ENCODE measurements around the gene TSSK3. TPM values are rescaled to one million over a fixed set of nuclear protein-coding genes. Genes with fewer than 3 reads are reported as not detected.
A peak's percentile ranks its signal among the peaks of the same experiment; 100 is the strongest.

The TSSK3 gene
- total RNA-seq, 2 donors from 2014 or later = 3.4 to 6.4 TPM

GRCh38 chr1:32338637-32339145 is 23.6 kb upstream of the TSSK3 start:
- 89 to 90% methylated on average over 8 to 14 of the region's 14 CpGs for WGBS, 2 experiments (ENCODE audit: insufficient coverage in 1 of 2, insufficient read length in 1 of 2)

DNA sequence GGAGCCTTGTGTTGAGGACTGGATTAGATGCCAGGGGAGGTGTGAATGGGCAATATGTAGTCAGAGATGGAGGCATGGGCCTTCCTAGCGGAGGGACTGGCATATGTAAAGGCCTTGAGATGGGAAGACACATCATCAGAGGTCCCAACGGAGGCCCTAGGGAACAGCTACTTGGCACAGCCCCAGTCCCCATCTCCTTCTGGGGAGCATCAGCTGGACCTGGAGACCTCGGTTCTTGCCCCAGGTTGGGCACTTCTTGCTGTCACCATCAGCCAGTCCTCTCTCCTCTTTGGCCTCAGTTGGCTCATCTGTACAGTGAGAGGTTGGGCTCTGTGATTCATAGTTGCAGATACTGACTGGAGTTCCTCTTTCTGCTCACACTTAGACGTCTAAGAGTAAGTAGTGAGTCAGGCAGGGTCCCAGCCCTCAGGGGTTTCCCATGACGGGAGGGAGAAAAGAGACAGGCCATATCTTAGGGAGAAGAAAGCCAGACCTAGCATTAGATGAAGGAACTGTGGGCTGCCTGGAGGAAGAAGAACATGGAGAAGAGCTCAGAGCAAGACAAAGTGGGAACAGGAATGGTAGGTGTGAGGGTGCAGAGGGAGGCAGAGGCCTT is 22.9 kb upstream of the TSSK3 start:
- Mint-ChIP-seq H3K27ac (no peak overlapping the region), H3K4me1 (peaks cover 6% of the 10 kb centered on the region)

More at GRCh38 chr1:32338637-32339145, 23.6 kb upstream of the TSSK3 start:
- no peaks in the 10 kb centered on the region for H3K4me1 ChIP-seq (ENCODE audit: control insufficient read depth, insufficient read depth, low read length)
- H3K36me3 ChIP-seq (ENCODE audit: control insufficient read depth, insufficient read depth, low read length) = peaks cover 13% of the 10 kb centered on the region
- peaks cover 9% of the 10 kb centered on the region for H3K27me3 ChIP-seq (ENCODE audit: control insufficient read depth, insufficient read depth, low read length, poor library complexity, severe bottlenecking)
- TF ChIP-seq CTCF (conservative IDR thresholded peaks at IDR 0.05) = no peak
- H3K9me3 ChIP-seq (ENCODE audit: control insufficient read depth, low read length) = no peaks in the 10 kb centered on the region
- peaks cover 11% of the 10 kb centered on the region for H3K36me3 Mint-ChIP-seq (ENCODE audit: low read depth)
- H3K9ac ChIP-seq (ENCODE audit: extremely low read depth, low read length, poor library complexity, severe bottlenecking) = no peak overlapping the region
- no peak overlapping the region for H3K4me3 ChIP-seq (ENCODE audit: low read length)
- no peak for DNase-seq
- H3K27ac ChIP-seq (ENCODE audit: low read depth, low read length) = peak overlapping the region; percentile 92
- peaks cover 13% of the 10 kb centered on the region for H3K4me1 Mint-ChIP-seq
- peaks cover 25% of the 10 kb centered on the region for H3K27me3 Mint-ChIP-seq (ENCODE audit: insufficient read depth)
- H3K9me3 Mint-ChIP-seq = no peaks in the 10 kb centered on the region
- H3K27ac Mint-ChIP-seq = no peak overlapping the region
- H3K4me3 Mint-ChIP-seq = no peak overlapping the region

GRCh38 chr1:32341186-32341757 is 21.1 kb upstream of the TSSK3 start:
- WGBS, 2 experiments (ENCODE audit: insufficient coverage in 1 of 2, insufficient read length in 1 of 2) = 93 to 96% methylated on average over 7 to 11 of the region's 11 CpGs
- Histone ChIP-seq H3K4me3 (ENCODE audit: low read length) (no peak overlapping the region), H3K36me3 (ENCODE audit: control insufficient read depth, insufficient read depth, low read length) (no peaks in the 10 kb centered on the region), H3K4me1 (ENCODE audit: control insufficient read depth, insufficient read depth, low read length) (no peaks in the 10 kb centered on the region), H3K27ac (ENCODE audit: low read depth, low read length) (no peak overlapping the region), H3K9ac (ENCODE audit: extremely low read depth, low read length, poor library complexity, severe bottlenecking) (no peak overlapping the region), H3K9me3 (ENCODE audit: control insufficient read depth, low read length) (no peaks in the 10 kb centered on the region), H3K27me3 (ENCODE audit: control insufficient read depth, insufficient read depth, low read length, poor library complexity, severe bottlenecking) (peaks cover 9% of the 10 kb centered on the region)
- Mint-ChIP-seq H3K4me1 (peaks cover 9% of the 10 kb centered on the region), H3K9me3 (no peaks in the 10 kb centered on the region), H3K27me3 (ENCODE audit: insufficient read depth) (peaks cover 33% of the 10 kb centered on the region), H3K36me3 (ENCODE audit: low read depth) (no peaks in the 10 kb centered on the region), H3K4me3 (no peak overlapping the region), H3K27ac (no peak overlapping the region)
- no peak for DNase-seq
- no peak for TF ChIP-seq CTCF (conservative IDR thresholded peaks at IDR 0.05)

More for the DNA sequence above, 22.9 kb upstream of the TSSK3 start:
- no peak overlapping the region for H3K27ac ChIP-seq (ENCODE audit: low read depth, low read length)
- no peak for DNase-seq
- TF ChIP-seq CTCF (conservative IDR thresholded peaks at IDR 0.05) = no peak
- Mint-ChIP-seq H3K36me3 (ENCODE audit: low read depth) (peaks cover 5% of the 10 kb centered on the region), H3K27me3 (ENCODE audit: insufficient read depth) (peaks cover 25% of the 10 kb centered on the region), H3K9me3 (no peaks in the 10 kb centered on the region), H3K4me3 (no peak overlapping the region)
- H3K27me3 ChIP-seq (ENCODE audit: control insufficient read depth, insufficient read depth, low read length, poor library complexity, severe bottlenecking) = peaks cover 9% of the 10 kb centered on the region
- H3K9me3 ChIP-seq (ENCODE audit: control insufficient read depth, low read length) = no peaks in the 10 kb centered on the region
- WGBS, 2 experiments (ENCODE audit: insufficient coverage in 1 of 2, insufficient read length in 1 of 2) = 85 to 91% methylated on average over 4 to 5 of the region's 5 CpGs
- H3K4me1 ChIP-seq (ENCODE audit: control insufficient read depth, insufficient read depth, low read length) = no peaks in the 10 kb centered on the region
- H3K9ac ChIP-seq (ENCODE audit: extremely low read depth, low read length, poor library complexity, severe bottlenecking) = no peak overlapping the region
- peaks cover 5% of the 10 kb centered on the region for H3K36me3 ChIP-seq (ENCODE audit: control insufficient read depth, insufficient read depth, low read length)
- H3K4me3 ChIP-seq (ENCODE audit: low read length) = no peak overlapping the region
